Caki2 (cell line): ENCODE data around the gene SRPX. TPM values are rescaled to one million over a fixed set of nuclear protein-coding genes. Genes with fewer than 3 reads are reported as not detected.

Experiments
- DNase-seq: peaks from one replicate; pipeline ENCODE4 v3.0.0-alpha.2; 2015; ENCODE audit warnings: low read depth
- in situ Hi-C: cut with HindIII; loops from 2 replicates; pipeline ENCODE4 v1.10.0; 2016; ENCODE audit warnings: low sequenced_read_pairs, low pct_unique_long_range_greater_than_20kb, mixed read lengths
- total RNA-seq: library from RNA; depleted of rRNA; stranded (reverse); fragments of >200 nt; shearing (Covaris generic); gene quantifications from 2 replicates; pipeline ENCODE4 v1.2.3, GENCODE V29; 2014; ENCODE audit warnings: low replicate concordance

The SRPX gene
- total RNA-seq, 1 experiment from 2014 or later: 7.1 TPM

GRCh38 chrX:38214551-38215531 lies 5.8 kb downstream of the SRPX start:
- DNase-seq: no peak
- in situ Hi-C loops: no loop called here

GRCh38 chrX:38214044-38214443 lies 6.6 kb downstream of the SRPX start:
- in situ Hi-C loops: no loop called here
- no peak for DNase-seq

- in situ Hi-C loops: no loop called here
- DNase-seq: no peak
These were observed 8.6 kb downstream of the SRPX start for GRCh38 chrX:38211891-38212635.

GRCh38 chrX:38206542-38206941 lies 14.1 kb downstream of the SRPX start:
- no peak for DNase-seq
- in situ Hi-C loops: no loop called here

- in situ Hi-C loops: no loop called here
- DNase-seq: no peak
These were observed 14.6 kb downstream of the SRPX start for GRCh38 chrX:38206036-38206435.

GRCh38 chrX:38205039-38205438 lies 15.6 kb downstream of the SRPX start:
- in situ Hi-C loops: no loop called here
- no peak for DNase-seq

GRCh38 chrX:38192007-38192810 lies 28.5 kb downstream of the SRPX start:
- DNase-seq: no peak
- in situ Hi-C loops: no loop called here

GRCh38 chrX:38189431-38190250 lies 31.0 kb downstream of the SRPX start:
- in situ Hi-C loops: no loop called here
- no peak for DNase-seq

GRCh38 chrX:38183596-38183995 lies 37.1 kb downstream of the SRPX start:
- in situ Hi-C loops: no loop called here

GRCh38 chrX:38181357-38181756 lies 39.3 kb downstream of the SRPX start:
- no peak for DNase-seq
- in situ Hi-C loops: no loop called here

More at GRCh38 chrX:38183596-38183995, 37.1 kb downstream of the SRPX start:
- DNase-seq: no peak

GRCh38 chrX:38178396-38178795 lies 42.3 kb downstream of the SRPX start:
- in situ Hi-C loops: no loop called here

GRCh38 chrX:38175139-38175538 lies 45.5 kb downstream of the SRPX start:
- peak; percentile 15 for DNase-seq
- in situ Hi-C loops: no loop called here

More at GRCh38 chrX:38178396-38178795, 42.3 kb downstream of the SRPX start:
- DNase-seq: no peak

- no peak for DNase-seq
- in situ Hi-C loops: no loop called here
These were observed 48.1 kb downstream of the SRPX start for GRCh38 chrX:38172596-38172995.

- in situ Hi-C loops: no loop called here
- no peak for DNase-seq
These were observed 50.1 kb downstream of the SRPX start for GRCh38 chrX:38170556-38170955.

- in situ Hi-C loops: no loop called here
- peak; percentile 8 for DNase-seq
These were observed 54.1 kb downstream of the SRPX start for GRCh38 chrX:38166478-38167083.

GRCh38 chrX:38165023-38165422 lies 55.6 kb downstream of the SRPX start:
- in situ Hi-C loops: no loop called here

GRCh38 chrX:38163193-38163592 lies 57.5 kb downstream of the SRPX start:
- DNase-seq: no peak
- in situ Hi-C loops: no loop called here

More at GRCh38 chrX:38165023-38165422, 55.6 kb downstream of the SRPX start:
- no peak for DNase-seq
